K562 (cell line): ENCODE data around the gene ARHGAP22. TPM values are rescaled to one million over a fixed set of nuclear protein-coding genes. Genes with fewer than 3 reads are reported as not detected.

ENCODE experiments used
- ATAC-seq: fragments of 200-7000 bp; cut with Tn5 transposase; 3 replicates; pipeline ENCODE4 v1.9.1; 2020; ENCODE audit warnings: moderate library complexity
- BruUV-seq: library from RNA; stranded (reverse); fragments of 400-500 nt; replicated peaks from 2 replicates; lab custom pipeline; 2021; lab: Mats Ljungman, UMichigan
- CTCF ChIA-PET: fragments of 300-600 bp; formaldehyde crosslinking; extraction: SDS; loops from one replicate; lab custom pipeline; 2021; ENCODE audit warnings: low intra/inter-chr PET ratio; lab: Yijun Ruan, JAX
- POLR2A ChIA-PET: fragments of 300-600, 350-650 bp; sonication (Branson Sonifier 250); formaldehyde crosslinking; extraction: SDS; loops from one replicate; lab custom pipeline; 2021; ENCODE audit warnings: antibody characterized with exemption, inconsistent platforms; lab: Yijun Ruan, JAX
- DNase-seq, 4 experiments: peaks; one replicate each; pipeline versions ENCODE4 v3.0.0 to v3.0.0-alpha.2; 2011 to 2018; ENCODE audit warnings: low spot score in 3 of 4, mixed read lengths in 3 of 4; ENCODE audit errors: extremely low read depth in 1 of 4
- FAIRE-seq: peaks from 2 replicates; lab custom pipeline; 2011; peaks lifted over from hg19 to GRCh38; lab: Jason Lieb, UNC
- H2AFZ ChIP-seq: 2 replicates; pipeline ENCODE4 v1.6.0; 2011; ENCODE audit warnings: low read depth, low read length, control low read depth, inconsistent platforms
- H3K27ac ChIP-seq: fragments of 200-600 bp; 3 replicates; pipeline ENCODE4 v1.8.0; 2011; ENCODE audit warnings: low read depth, mild to moderate bottlenecking, control low read depth, inconsistent platforms, low read length, moderate library complexity, mixed read lengths; ENCODE audit errors: extremely low read depth
- H3K27me3 ChIP-seq, 2 experiments: fragments of 300-600 bp in 1 of 2; 2 replicates in 1 of 2; 3 replicates in 1 of 2; pipeline versions ENCODE4 v1.6.0 to v1.8.0; 2011; ENCODE audit warnings: inconsistent platforms in 2 of 2, low read length in 2 of 2, mild to moderate bottlenecking in 1 of 2, mixed read lengths in 1 of 2, moderate library complexity in 1 of 2; ENCODE audit not compliant: control insufficient read depth in 2 of 2, insufficient read depth in 2 of 2
- H3K36me3 ChIP-seq: fragments of 300-600 bp; 3 replicates; pipeline ENCODE4 v1.8.0; 2011; ENCODE audit warnings: mild to moderate bottlenecking, low read length, inconsistent platforms; ENCODE audit not compliant: control insufficient read depth, insufficient read depth
- H3K4me1 ChIP-seq, 2 experiments: fragments of 200-600 bp in 1 of 2; replicated peaks in 1 of 2; 2 replicates in 1 of 2; 3 replicates in 1 of 2; pipeline versions ENCODE4 v1.5.1 to v1.8.0; 2011; ENCODE audit warnings: inconsistent platforms in 2 of 2, low read length in 2 of 2, mild to moderate bottlenecking in 1 of 2, mixed read lengths in 1 of 2, moderate library complexity in 1 of 2; ENCODE audit not compliant: control insufficient read depth in 2 of 2, insufficient read depth in 2 of 2
- H3K4me2 ChIP-seq: 2 replicates; pipeline ENCODE4 v1.6.1; 2011; ENCODE audit warnings: low read length, control low read depth, inconsistent platforms, mixed read lengths; ENCODE audit not compliant: insufficient read depth
- H3K4me3 ChIP-seq: fragments of 200-600 bp; sonication (generic), shearing (Covaris generic); 2 replicates; pipeline ENCODE4 v1.5.1; 2016; ENCODE audit warnings: control low read depth, inconsistent platforms
- H3K79me2 ChIP-seq: fragments of 200-600 bp; 3 replicates; pipeline ENCODE4 v1.8.0; 2011; ENCODE audit warnings: low read length, inconsistent platforms; ENCODE audit not compliant: control insufficient read depth, insufficient read depth
- H3K9ac ChIP-seq, 2 experiments: 2 replicates each; pipeline versions ENCODE4 v1.6.0 to v1.6.1; 2011; ENCODE audit warnings: low read depth in 2 of 2, low read length in 2 of 2, control low read depth in 1 of 2, inconsistent platforms in 1 of 2, mild to moderate bottlenecking in 1 of 2, mixed read lengths in 1 of 2; ENCODE audit not compliant: insufficient read depth in 1 of 2
- H3K9me1 ChIP-seq: one replicate; pipeline ENCODE4 v1.6.0; 2011; ENCODE audit warnings: inconsistent platforms, mild to moderate bottlenecking, low read length, moderate library complexity; ENCODE audit not compliant: control insufficient read depth, insufficient read depth
- H3K9me3 ChIP-seq: replicated peaks from 2 replicates; pipeline ENCODE4 v1.5.1; 2011; ENCODE audit warnings: low read depth, low read length, inconsistent platforms; ENCODE audit not compliant: control insufficient read depth, insufficient read depth
- H4K20me1 ChIP-seq: replicated peaks from 2 replicates; pipeline ENCODE4 v1.6.1; 2011; ENCODE audit warnings: low read length, inconsistent platforms, mixed read lengths; ENCODE audit not compliant: control insufficient read depth, insufficient read depth
- PHB ChIP-seq: fragments of 250-450 bp; sonication (Bioruptor Pico); IDR thresholded peaks from 2 replicates; pipeline ENCODE4 v1.5.0; 2021
- RBBP5 ChIP-seq: fragments of 200-600 bp; sonication (generic); IDR thresholded peaks from 2 replicates; pipeline ENCODE4 v1.6.1; 2012; ENCODE audit warnings: borderline replicate concordance, mild to moderate bottlenecking, low read length, control low read depth, inconsistent platforms; ENCODE audit not compliant: insufficient read depth, poor library complexity, severe bottlenecking
- TSC22D4 ChIP-seq: fragments of 450-650 bp; IDR thresholded peaks from 2 replicates; pipeline ENCODE4 v1.6.1; 2016; ENCODE audit warnings: missing genetic modification characterization, missing biosample characterization, control low read depth
- ZNF316 ChIP-seq: fragments of 450-650 bp; IDR thresholded peaks from 2 replicates; pipeline ENCODE4 v1.6.1; 2016
- ZNF408 ChIP-seq: fragments of 250-450 bp; sonication (Bioruptor Pico); IDR thresholded peaks from 2 replicates; pipeline ENCODE4 v1.4.0; 2020; ENCODE audit warnings: low read depth, mild to moderate bottlenecking, moderate library complexity
- ZNF589 ChIP-seq: fragments of 200-800 bp; sonication (Bioruptor generic); IDR thresholded peaks from 2 replicates; pipeline ENCODE4 v1.6.1; 2016; ENCODE audit warnings: low read depth, missing genetic modification characterization, missing compliant biosample characterization
- ZNF707 ChIP-seq: fragments of 250-450 bp; sonication (Bioruptor Pico); conservative IDR thresholded peaks from 2 replicates; pipeline ENCODE4 v1.8.0; 2022; ENCODE audit warnings: inconsistent platforms, mild to moderate bottlenecking, moderate library complexity
- ZSCAN29 ChIP-seq: fragments of 450-650 bp; IDR thresholded peaks from 2 replicates; pipeline ENCODE4 v1.6.1; 2017
- WGBS: fragments of 100-300 bp; shearing (Covaris generic); methylation state at CpG from one replicate; pipeline ENCODE4 v1.1.6; 2016; ENCODE audit warnings: low coverage, mixed read lengths; ENCODE audit not compliant: insufficient coverage; ENCODE audit errors: missing lambda C conversion rate; 5-methylcytosine and 5-hydroxymethylcytosine counted together
- in situ Hi-C: fragments of 300-500 bp; cut with MboI; formaldehyde crosslinking; loops from 4 replicates; pipeline ENCODE4 v1.15.0; 2018; ENCODE audit warnings: inconsistent platforms, mixed read lengths
- intact Hi-C: fragments of 100-400 bp; cut with micrococcal nuclease; formaldehyde crosslinking; loops from 2 replicates; pipeline ENCODE4 v1.14.2; 2022
- polyA plus RNA-seq, 8 experiments: library from polyadenylated mRNA; depleted of rRNA in 4 of 8; stranded (reverse) in 5 of 8; unstranded in 3 of 8; fragments of >200 nt; fragmentation: Nextera tagmentation in 2 of 8; fragmentation: Illumina TruSeq in 1 of 8; extraction: Ambion mirVana in 2 of 8; extraction: Trizol in 1 of 8; gene quantifications; 2 replicates each; pipeline versions ENCODE4 v1.2.1 to v1.2.3, GENCODE V29; 2011 to 2014; ENCODE audit warnings: inconsistent platforms in 1 of 8, missing spikeins in 1 of 8
- total RNA-seq, 7 experiments: library from RNA; depleted of rRNA in 6 of 7; stranded (reverse); fragments of >200 nt in 6 of 7; fragmentation: Illumina TruSeq in 2 of 7; extraction: Trizol in 2 of 7; gene quantifications; 2 replicates each; pipeline versions ENCODE4 v1.2.1 to v1.2.3, GENCODE V29; 2011 to 2021; ENCODE audit warnings: low replicate concordance in 1 of 7
- TF ChIP-seq, protein P1 (sequence below): sonication (generic); formaldehyde crosslinking; IDR thresholded peaks from 2 replicates; pipeline ENCODE4 v1.9.0; 2022; ENCODE audit warnings: mild to moderate bottlenecking, missing genetic modification reagents
- TF ChIP-seq, protein P2 (sequence below): sonication (generic); formaldehyde crosslinking; IDR thresholded peaks from 2 replicates; pipeline ENCODE4 v1.9.0; 2022; ENCODE audit warnings: mild to moderate bottlenecking, missing genetic modification reagents
- TF ChIP-seq, protein P3 (sequence below): fragments of 250-450 bp; sonication (Bioruptor Pico); IDR thresholded peaks from 2 replicates; pipeline ENCODE4 v1.5.0; 2020; ENCODE audit warnings: mild to moderate bottlenecking, borderline replicate concordance
- TF ChIP-seq, protein P4 (sequence below): fragments of 450-650 bp; IDR thresholded peaks from 2 replicates; pipeline ENCODE4 v1.6.1; 2016; ENCODE audit warnings: missing biosample characterization, missing genetic modification characterization
- TF ChIP-seq, protein P5 (sequence below), 3 experiments: fragments of 200-800 bp in 1 of 3; fragments of 250-450 bp in 1 of 3; fragments of 450-650 bp in 1 of 3; sonication (Bioruptor Pico) in 1 of 3; sonication (Bioruptor generic) in 1 of 3; formaldehyde crosslinking in 1 of 3; IDR thresholded peaks; 2 replicates each; pipeline versions ENCODE4 v1.6.1 to v1.8.0; 2016 to 2022; ENCODE audit warnings: mild to moderate bottlenecking in 2 of 3, missing genetic modification characterization in 2 of 3, missing compliant biosample characterization in 1 of 3, moderate library complexity in 1 of 3

Gene ARHGAP22
- total and polyA plus RNA-seq, 9 of the 15 experiments (the other 6 are each of a cell fraction or from before 2014, with no cell fraction given), result 1.3 to 28.1 (median 12.7) TPM

DNA sequence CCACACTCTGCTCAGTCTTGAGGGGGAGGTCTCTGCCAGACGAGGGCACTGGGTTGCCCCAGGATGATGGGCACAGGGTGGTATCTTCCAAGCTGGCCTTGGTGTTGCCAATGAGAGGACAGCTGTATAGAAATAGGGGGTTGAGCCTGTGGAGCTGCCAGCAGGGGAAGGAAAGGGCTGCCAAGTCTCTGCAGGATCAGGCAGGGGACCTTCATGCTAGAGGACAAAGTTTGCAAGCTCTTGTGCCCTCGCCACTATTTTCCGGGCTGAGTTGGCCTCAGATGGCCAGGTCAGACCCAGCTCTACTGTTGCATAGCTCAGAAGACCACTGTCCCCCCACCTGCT lies 68.7 kb downstream of the ARHGAP22 start:
- no peak overlapping the region for H3K4me3 ChIP-seq
- no peak overlapping the region for H3K4me2 ChIP-seq
- DNase-seq (no peak), ATAC-seq (no peak), FAIRE-seq (no peak)
- H3K9ac ChIP-seq, result no peak overlapping the region
- peaks cover 7 to 18% of the 10 kb centered on the region in 2 experiments; a peak in 4 of 5 replicates for H3K27me3 ChIP-seq
- ChIA-PET CTCF (no interaction called here), POLR2A (no interaction called here)
- 5% methylated on average over 3 of the region's 3 CpGs for WGBS
- in situ Hi-C loops, result no loop called here
- no peaks in the 10 kb centered on the region for H4K20me1 ChIP-seq
- no peaks in the 10 kb centered on the region for H3K36me3 ChIP-seq
- intact Hi-C loops, result no loop called here
- H3K27ac ChIP-seq, result no peak overlapping the region
- H3K9me1 ChIP-seq, result no peaks in the 10 kb centered on the region
- BruUV-seq, result no TSS peak
- peaks cover 0 to 4% of the 10 kb centered on the region in 2 experiments; a peak in 2 of 5 replicates for H3K4me1 ChIP-seq
- no peaks in the 10 kb centered on the region for H3K9me3 ChIP-seq
- H3K79me2 ChIP-seq, result no peaks in the 10 kb centered on the region
- no peak overlapping the region for H2AFZ ChIP-seq
- TF ChIP-seq, protein P1, sequence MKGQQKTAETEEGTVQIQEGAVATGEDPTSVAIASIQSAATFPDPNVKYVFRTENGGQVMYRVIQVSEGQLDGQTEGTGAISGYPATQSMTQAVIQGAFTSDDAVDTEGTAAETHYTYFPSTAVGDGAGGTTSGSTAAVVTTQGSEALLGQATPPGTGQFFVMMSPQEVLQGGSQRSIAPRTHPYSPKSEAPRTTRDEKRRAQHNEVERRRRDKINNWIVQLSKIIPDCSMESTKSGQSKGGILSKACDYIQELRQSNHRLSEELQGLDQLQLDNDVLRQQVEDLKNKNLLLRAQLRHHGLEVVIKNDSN (CRISPR knock-in tag), result no peak
- no peak for TF ChIP-seq PHB (CRISPR knock-in tag)
- TF ChIP-seq, protein P2, sequence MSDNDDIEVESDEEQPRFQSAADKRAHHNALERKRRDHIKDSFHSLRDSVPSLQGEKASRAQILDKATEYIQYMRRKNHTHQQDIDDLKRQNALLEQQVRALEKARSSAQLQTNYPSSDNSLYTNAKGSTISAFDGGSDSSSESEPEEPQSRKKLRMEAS (CRISPR knock-in tag), result no peak
- TF ChIP-seq, protein P3, sequence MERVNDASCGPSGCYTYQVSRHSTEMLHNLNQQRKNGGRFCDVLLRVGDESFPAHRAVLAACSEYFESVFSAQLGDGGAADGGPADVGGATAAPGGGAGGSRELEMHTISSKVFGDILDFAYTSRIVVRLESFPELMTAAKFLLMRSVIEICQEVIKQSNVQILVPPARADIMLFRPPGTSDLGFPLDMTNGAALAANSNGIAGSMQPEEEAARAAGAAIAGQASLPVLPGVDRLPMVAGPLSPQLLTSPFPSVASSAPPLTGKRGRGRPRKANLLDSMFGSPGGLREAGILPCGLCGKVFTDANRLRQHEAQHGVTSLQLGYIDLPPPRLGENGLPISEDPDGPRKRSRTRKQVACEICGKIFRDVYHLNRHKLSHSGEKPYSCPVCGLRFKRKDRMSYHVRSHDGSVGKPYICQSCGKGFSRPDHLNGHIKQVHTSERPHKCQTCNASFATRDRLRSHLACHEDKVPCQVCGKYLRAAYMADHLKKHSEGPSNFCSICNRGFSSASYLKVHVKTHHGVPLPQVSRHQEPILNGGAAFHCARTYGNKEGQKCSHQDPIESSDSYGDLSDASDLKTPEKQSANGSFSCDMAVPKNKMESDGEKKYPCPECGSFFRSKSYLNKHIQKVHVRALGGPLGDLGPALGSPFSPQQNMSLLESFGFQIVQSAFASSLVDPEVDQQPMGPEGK (CRISPR knock-in tag), result no peak
- no peak for TF ChIP-seq ZNF707
- TF ChIP-seq ZNF316, result no peak
- TF ChIP-seq, protein P4, sequence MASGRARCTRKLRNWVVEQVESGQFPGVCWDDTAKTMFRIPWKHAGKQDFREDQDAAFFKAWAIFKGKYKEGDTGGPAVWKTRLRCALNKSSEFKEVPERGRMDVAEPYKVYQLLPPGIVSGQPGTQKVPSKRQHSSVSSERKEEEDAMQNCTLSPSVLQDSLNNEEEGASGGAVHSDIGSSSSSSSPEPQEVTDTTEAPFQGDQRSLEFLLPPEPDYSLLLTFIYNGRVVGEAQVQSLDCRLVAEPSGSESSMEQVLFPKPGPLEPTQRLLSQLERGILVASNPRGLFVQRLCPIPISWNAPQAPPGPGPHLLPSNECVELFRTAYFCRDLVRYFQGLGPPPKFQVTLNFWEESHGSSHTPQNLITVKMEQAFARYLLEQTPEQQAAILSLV (tag), result no peak
- TF ChIP-seq ZSCAN29, result no peak
- TF ChIP-seq RBBP5, result no peak
- no peak for TF ChIP-seq ZNF408 (CRISPR knock-in tag)
- no peak for TF ChIP-seq ZNF589 (CRISPR knock-in tag)
- TF ChIP-seq, protein P5, sequence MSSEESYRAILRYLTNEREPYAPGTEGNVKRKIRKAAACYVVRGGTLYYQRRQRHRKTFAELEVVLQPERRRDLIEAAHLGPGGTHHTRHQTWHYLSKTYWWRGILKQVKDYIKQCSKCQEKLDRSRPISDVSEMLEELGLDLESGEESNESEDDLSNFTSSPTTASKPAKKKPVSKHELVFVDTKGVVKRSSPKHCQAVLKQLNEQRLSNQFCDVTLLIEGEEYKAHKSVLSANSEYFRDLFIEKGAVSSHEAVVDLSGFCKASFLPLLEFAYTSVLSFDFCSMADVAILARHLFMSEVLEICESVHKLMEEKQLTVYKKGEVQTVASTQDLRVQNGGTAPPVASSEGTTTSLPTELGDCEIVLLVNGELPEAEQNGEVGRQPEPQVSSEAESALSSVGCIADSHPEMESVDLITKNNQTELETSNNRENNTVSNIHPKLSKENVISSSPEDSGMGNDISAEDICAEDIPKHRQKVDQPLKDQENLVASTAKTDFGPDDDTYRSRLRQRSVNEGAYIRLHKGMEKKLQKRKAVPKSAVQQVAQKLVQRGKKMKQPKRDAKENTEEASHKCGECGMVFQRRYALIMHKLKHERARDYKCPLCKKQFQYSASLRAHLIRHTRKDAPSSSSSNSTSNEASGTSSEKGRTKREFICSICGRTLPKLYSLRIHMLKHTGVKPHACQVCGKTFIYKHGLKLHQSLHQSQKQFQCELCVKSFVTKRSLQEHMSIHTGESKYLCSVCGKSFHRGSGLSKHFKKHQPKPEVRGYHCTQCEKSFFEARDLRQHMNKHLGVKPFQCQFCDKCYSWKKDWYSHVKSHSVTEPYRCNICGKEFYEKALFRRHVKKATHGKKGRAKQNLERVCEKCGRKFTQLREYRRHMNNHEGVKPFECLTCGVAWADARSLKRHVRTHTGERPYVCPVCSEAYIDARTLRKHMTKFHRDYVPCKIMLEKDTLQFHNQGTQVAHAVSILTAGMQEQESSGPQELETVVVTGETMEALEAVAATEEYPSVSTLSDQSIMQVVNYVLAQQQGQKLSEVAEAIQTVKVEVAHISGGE (CRISPR knock-in tag; IDR thresholded peaks at IDR 0.05), result no peak
- TF ChIP-seq TSC22D4 (tag), result no peak
